HG02938 (cell line): ENCODE data around the gene CPZ.

ENCODE experiments used
- ATAC-seq: cut with Tn5 transposase; IDR thresholded peaks from one replicate; pipeline ENCODE4 v1.9.1; 2021; ENCODE audit warnings: mild to moderate bottlenecking, moderate library complexity; ENCODE audit not compliant: unreplicated experiment

Gene CPZ

GRCh38 chr4:8579526-8580320, 12.8 kb upstream of the CPZ start:
- no peak for ATAC-seq

DNA sequence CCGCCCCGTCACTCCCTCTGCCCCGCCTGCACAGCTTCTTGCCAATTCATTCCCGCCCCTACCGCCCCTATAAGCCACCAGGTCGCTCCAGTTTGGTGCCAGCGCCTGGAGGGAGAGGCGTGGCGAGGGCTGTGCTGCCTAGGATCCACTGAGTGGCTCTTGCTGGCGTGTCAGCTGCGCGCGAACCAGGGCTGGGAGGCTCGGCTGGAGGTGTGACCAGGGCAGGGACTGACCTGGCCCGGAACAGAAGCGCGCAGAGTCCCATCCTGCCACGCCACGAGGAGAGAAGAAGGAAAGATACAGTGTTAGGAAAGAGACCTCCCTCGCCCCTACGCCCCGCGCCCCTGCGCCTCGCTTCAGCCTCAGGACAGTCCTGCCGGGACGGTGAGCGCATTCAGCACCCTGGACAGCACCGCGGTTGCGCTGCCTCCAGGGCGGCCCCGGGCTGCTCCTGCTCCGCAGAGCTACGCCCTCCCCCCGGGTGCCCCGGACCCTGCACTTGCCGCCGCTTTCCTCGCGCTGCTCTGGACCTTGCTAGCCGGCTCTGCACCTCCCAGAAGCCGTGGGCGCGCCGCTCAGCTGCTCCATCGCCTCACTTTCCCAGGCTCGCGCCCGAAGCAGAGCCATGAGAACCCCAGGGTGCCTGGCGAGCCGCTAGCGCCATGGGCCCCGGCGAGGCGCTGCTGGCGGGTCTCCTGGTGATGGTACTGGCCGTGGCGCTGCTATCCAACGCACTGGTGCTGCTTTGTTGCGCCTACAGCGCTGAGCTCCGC, 12.1 kb upstream of the CPZ start, which contains the start of gene GPR78:
Gene GPR78, plus strand, starts transcription at position 72 of the 773 bp plus-strand sequence. Its CDS starts 591 bp downstream, at position 663.
- no peak for ATAC-seq

- no peak for ATAC-seq
Measured at GRCh38 chr4:8581094-8581861, 11.3 kb upstream of the CPZ start.

DNA sequence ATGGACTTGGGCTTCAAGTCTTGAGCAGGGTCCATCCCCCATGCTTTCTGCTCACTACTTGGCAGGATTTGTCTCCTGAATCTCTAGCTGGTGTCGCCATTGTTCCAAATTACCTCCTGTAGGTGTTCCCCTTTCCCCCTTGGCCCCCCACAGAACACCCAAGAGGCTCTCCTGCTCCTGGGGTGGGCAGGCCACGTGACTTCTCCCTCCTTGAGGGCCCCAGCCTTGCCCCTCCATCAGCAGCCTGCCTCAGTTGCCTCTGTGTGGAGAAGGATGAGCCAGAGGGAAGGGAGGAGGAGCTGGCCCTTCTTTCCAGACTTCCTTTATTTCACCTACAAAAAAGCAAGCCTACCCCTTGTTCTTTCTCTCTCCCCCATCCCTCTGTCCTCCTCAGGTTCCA, 10.5 kb upstream of the CPZ start:
- no peak for ATAC-seq

DNA sequence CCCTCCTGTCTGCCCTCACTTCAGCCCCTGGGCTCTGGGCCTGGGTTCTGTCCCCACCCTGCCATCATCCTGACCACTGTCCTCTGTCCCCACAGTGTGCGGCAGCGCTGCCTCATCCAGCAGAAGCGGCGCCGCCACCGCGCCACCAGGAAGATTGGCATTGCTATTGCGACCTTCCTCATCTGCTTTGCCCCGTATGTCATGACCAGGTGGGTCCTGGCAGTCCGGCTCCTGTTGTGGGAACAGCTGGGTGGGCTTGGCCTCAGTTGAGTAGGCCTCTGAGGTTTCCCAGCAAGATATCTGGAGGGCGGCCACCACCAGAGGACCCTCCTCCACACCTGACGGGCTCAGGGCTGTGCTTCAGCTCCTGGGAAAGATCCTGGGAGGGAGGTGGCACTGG, 10.1 kb upstream of the CPZ start:
- no peak for ATAC-seq

DNA sequence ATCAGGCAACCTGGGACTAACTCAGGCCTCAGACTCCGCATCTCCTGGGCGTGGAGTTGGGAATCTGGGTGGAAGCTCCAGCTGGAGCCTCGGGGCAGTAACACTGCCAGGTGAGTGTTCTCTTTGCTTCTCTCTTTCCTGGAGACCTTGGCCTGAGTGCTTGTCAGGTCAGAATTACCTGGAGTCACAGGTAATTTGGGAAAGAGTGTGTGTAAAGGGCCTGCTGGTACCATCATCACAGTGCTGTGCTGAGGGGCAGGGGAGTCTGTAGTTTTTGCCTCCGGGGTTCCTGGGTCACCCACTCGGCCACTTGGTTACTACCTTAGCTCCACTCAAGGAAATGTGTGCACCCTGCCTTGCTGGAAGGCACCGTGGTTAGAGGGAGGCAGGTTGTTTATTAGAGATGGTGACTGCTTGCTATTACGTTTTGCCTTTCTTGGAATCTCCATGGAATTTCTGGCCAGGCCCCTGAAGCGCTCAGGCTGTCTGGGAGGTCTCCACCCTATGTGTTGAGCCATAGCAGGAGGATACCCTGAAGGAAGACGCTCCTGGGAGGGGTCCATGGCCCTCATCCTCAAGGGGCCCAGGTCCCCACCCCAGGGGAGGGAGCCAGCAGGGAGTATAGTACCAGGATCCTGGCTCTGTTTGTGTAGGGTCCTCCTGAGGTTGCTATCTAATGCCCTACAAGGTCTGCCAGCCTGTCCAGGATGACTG, 9.5 kb upstream of the CPZ start:
- no peak for ATAC-seq

DNA sequence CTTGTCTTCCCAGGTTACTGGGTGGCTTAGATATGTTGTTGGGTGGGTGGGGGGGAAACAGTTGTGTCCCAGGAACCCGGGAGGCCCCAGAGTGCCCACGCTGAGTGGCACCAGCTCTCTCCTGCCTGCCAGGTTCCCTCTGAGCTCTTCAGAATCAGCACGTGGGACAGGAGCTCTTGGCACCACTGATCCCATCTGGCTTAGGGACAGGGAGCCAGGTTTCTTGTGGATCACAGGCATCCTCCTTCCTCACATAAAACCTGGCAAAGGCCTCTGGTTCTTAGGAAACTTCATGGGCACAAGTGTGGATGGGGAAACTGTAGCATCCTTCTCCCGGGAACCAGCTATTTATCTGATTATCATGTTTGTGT, 8.9 kb upstream of the CPZ start:
- no peak for ATAC-seq

DNA sequence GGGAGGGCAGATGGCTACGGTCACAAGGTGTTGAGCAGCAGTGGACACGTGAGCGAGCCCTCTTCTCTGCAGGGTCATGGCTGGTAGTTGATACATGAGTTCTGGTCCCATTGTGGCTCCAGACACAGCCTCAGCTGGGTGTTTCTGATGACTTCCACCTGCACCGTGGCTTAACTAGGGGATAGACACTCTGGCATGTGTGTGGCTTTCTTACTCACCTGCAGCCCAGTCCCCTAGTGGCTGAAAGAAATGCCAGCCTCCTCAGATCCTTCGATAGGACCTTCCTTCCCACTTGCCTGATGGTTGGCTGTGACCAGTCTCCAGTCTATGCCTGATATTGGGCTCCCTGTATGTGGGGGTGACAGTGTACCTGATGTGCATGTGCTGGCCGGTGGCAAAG, 7.4 kb upstream of the CPZ start:
- ATAC-seq = no peak

GRCh38 chr4:8585721-8586212, 6.8 kb upstream of the CPZ start:
- no peak for ATAC-seq

- no peak for ATAC-seq
Measured at GRCh38 chr4:8586246-8586645, 6.3 kb upstream of the CPZ start.

DNA sequence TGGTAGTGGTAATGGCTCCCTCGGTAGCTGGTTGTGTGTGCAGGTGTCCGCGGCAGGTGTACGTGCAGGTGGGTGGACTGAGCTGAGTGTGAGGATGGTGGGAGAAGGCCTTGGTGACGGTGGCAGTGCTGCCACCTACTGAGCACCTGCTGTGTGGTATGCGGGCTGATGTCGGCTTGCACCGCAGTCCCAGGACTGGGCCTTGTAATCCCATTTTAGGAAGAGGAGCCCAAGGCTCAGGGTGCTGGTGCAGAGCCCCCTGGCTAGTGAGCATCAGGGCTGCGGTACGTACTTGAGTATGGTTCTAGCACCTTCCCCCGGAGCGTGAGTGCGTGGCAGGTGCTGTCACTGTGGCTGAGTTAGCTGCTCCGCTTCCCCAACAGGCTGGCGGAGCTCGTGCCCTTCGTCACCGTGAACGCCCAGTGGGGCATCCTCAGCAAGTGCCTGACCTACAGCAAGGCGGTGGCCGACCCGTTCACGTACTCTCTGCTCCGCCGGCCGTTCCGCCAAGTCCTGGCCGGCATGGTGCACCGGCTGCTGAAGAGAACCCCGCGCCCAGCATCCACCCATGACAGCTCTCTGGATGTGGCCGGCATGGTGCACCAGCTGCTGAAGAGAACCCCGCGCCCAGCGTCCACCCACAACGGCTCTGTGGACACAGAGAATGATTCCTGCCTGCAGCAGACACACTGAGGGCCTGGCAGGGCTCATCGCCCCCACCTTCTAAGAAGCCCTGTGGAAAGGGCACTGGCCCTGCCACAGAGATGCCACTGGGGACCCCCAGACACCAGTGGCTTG, 5.7 kb upstream of the CPZ start:
- no peak for ATAC-seq

- no peak for ATAC-seq
Measured at GRCh38 chr4:8587469-8588195, 4.9 kb upstream of the CPZ start.

- ATAC-seq = no peak
Measured at GRCh38 chr4:8588196-8588470, 4.4 kb upstream of the CPZ start.

DNA sequence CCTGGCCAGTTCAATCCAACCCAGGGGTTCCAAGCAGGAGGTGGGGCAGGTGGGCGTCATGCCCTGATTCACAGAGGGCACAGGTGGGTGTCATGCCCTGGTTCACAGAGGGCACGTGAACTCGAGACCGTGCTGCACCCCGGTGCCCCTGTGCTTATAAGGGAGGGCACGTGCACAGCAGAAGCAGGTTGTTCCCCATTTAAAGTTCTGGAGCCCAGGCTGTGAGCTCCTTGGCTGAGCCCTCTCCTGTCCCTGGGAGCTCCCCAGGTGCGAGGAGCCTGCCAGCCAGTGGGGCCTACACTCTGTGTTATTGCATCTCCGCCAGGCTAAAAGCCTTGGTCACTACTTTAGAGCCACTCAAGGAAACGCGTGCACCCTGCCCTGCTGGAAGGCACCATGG, 3.2 kb upstream of the CPZ start:
- ATAC-seq = no peak

GRCh38 chr4:8589823-8590545, 2.6 kb upstream of the CPZ start:
- ATAC-seq = no peak

GRCh38 chr4:8590546-8590880, 2.1 kb upstream of the CPZ start:
- ATAC-seq = no peak

GRCh38 chr4:8591114-8591513, 1.5 kb upstream of the CPZ start:
- no peak for ATAC-seq

DNA sequence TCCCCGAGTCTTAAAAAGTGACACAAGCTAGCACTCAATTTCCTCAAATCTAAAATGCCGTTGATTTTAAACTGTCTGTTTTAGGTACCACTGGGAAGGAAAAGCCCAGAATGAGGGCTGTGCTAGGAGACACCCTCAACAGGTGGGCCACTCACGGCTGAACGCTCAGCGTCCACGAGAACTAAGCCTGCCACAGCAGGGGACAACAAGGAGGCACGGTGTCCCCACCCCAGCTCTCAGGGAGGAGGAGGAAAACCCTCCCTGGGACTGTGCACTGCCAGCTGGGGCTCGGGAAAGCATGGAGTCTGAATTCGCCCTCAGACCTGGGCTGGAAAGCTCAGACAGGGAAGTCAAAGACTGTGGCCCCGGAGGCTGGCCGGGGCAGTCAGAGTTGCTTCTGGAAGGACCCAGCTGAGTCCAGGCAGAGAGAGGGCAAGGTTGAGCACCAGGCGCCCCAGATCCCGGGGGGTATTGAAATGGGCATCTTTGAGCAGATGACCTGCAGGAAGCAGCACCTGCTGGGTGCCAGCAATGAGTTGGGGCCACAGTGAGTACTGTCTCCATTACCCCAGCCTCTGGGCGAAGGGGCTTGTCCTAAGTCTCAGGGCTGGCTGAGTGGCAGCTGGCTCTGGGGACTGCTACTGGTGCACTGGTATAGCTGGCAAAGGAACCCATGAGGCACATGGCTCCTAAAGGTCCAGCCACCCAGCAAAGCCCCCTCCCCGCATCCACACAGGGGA, 769 bp upstream of the CPZ start:
- no peak for ATAC-seq
